T-helper 2 cell treated with Interferon-gamma antibody and Interleukin-4, amounts not matched to agents 5 μg/mL and 100 μg/mL, for 36 hours (primary cell): ENCODE measurements around the gene PIGU.
A peak's percentile ranks its signal among the peaks of the same experiment; 100 is the strongest.

Experiments
- DNase-seq: peaks from one replicate; pipeline ENCODE4 v3.0.0; 2021; ENCODE audit warnings: low spot score
- H3K27ac Mint-ChIP-seq: one replicate; pipeline ENCODE4 v1.8.0; 2021; ENCODE audit warnings: mild to moderate bottlenecking, mixed read lengths
- H3K27me3 Mint-ChIP-seq: one replicate; pipeline ENCODE4 v1.8.0; 2021; ENCODE audit warnings: low read depth, mixed read lengths
- H3K36me3 Mint-ChIP-seq: one replicate; pipeline ENCODE4 v1.8.0; 2021; ENCODE audit warnings: low read depth, mixed read lengths
- H3K4me1 Mint-ChIP-seq: one replicate; pipeline ENCODE4 v1.8.0; 2021; ENCODE audit warnings: low read depth, mixed read lengths
- H3K4me3 Mint-ChIP-seq: one replicate; pipeline ENCODE4 v1.8.0; 2022; ENCODE audit warnings: mild to moderate bottlenecking, moderate library complexity, mixed read lengths
- H3K9me3 Mint-ChIP-seq: one replicate; pipeline ENCODE4 v1.8.0; 2021; ENCODE audit warnings: mixed read lengths

Gene PIGU

GRCh38 chr20:34562641-34563040 is 114.3 kb downstream of the PIGU start:
- no peak for DNase-seq
- Mint-ChIP-seq H3K27me3 (no peaks in the 10 kb centered on the region), H3K9me3 (no peaks in the 10 kb centered on the region), H3K4me3 (no peak overlapping the region), H3K27ac (no peak overlapping the region), H3K36me3 (no peaks in the 10 kb centered on the region), H3K4me1 (peaks cover 5% of the 10 kb centered on the region)

- Mint-ChIP-seq H3K36me3 (no peaks in the 10 kb centered on the region), H3K27me3 (no peaks in the 10 kb centered on the region), H3K9me3 (no peaks in the 10 kb centered on the region), H3K4me3 (no peak overlapping the region), H3K27ac (peak overlapping the region; percentile 45), H3K4me1 (peaks cover 8% of the 10 kb centered on the region)
- no peak for DNase-seq
Observed at GRCh38 chr20:34561661-34562060, 115.2 kb downstream of the PIGU start.

GRCh38 chr20:34560614-34561013 is 116.3 kb downstream of the PIGU start:
- no peaks in the 10 kb centered on the region for H3K9me3 Mint-ChIP-seq
- no peak overlapping the region for H3K27ac Mint-ChIP-seq
- DNase-seq = no peak
- H3K4me3 Mint-ChIP-seq = no peak overlapping the region
- H3K4me1 Mint-ChIP-seq = peaks cover 8% of the 10 kb centered on the region
- no peaks in the 10 kb centered on the region for H3K27me3 Mint-ChIP-seq
- H3K36me3 Mint-ChIP-seq = no peaks in the 10 kb centered on the region

- peak overlapping the region; percentile 46 for H3K4me3 Mint-ChIP-seq
- no peaks in the 10 kb centered on the region for H3K36me3 Mint-ChIP-seq
- H3K27me3 Mint-ChIP-seq = no peaks in the 10 kb centered on the region
- no peak for DNase-seq
- H3K4me1 Mint-ChIP-seq = peaks cover 8% of the 10 kb centered on the region
- H3K9me3 Mint-ChIP-seq = no peaks in the 10 kb centered on the region
- peak overlapping the region; percentile 67 for H3K27ac Mint-ChIP-seq
Observed at GRCh38 chr20:34560141-34560523, 116.8 kb downstream of the PIGU start.

- Mint-ChIP-seq H3K9me3 (no peaks in the 10 kb centered on the region), H3K4me1 (peaks cover 8% of the 10 kb centered on the region), H3K4me3 (peak overlapping the region; percentile 48), H3K27ac (peak overlapping the region; percentile 73), H3K36me3 (no peaks in the 10 kb centered on the region), H3K27me3 (no peaks in the 10 kb centered on the region)
- no peak for DNase-seq
Observed at GRCh38 chr20:34559311-34560140, 117.4 kb downstream of the PIGU start.

- Mint-ChIP-seq H3K9me3 (no peaks in the 10 kb centered on the region), H3K36me3 (no peaks in the 10 kb centered on the region), H3K27me3 (no peaks in the 10 kb centered on the region), H3K4me3 (peak within 1 kb of the TSS; percentile 87), H3K27ac (peak within 1 kb of the TSS; percentile 93), H3K4me1 (peaks cover 8% of the 10 kb centered on the region)
- peak; percentile 88 for DNase-seq
Observed at GRCh38 chr20:34558320-34559218, 118.3 kb downstream of the PIGU start, which contains the start of gene MAP1LC3A. Gene MAP1LC3A, plus strand, starts transcription at chr20:34558718. Its CDS starts 151 bp downstream, at chr20:34558869.

- Mint-ChIP-seq H3K9me3 (no peaks in the 10 kb centered on the region), H3K4me3 (peak overlapping the region; percentile 87), H3K36me3 (no peaks in the 10 kb centered on the region), H3K4me1 (peaks cover 8% of the 10 kb centered on the region), H3K27ac (peak overlapping the region; percentile 93), H3K27me3 (no peaks in the 10 kb centered on the region)
- DNase-seq = no peak
Observed at GRCh38 chr20:34557936-34558319, 119.0 kb downstream of the PIGU start.

- Mint-ChIP-seq H3K36me3 (no peaks in the 10 kb centered on the region), H3K27me3 (no peaks in the 10 kb centered on the region), H3K4me3 (no peak overlapping the region), H3K4me1 (peaks cover 8% of the 10 kb centered on the region), H3K9me3 (no peaks in the 10 kb centered on the region), H3K27ac (no peak overlapping the region)
- no peak for DNase-seq
Observed at GRCh38 chr20:34553366-34553867, 123.5 kb downstream of the PIGU start.

- no peak overlapping the region for H3K27ac Mint-ChIP-seq
- DNase-seq = no peak
- no peaks in the 10 kb centered on the region for H3K36me3 Mint-ChIP-seq
- H3K4me1 Mint-ChIP-seq = peaks cover 3% of the 10 kb centered on the region
- H3K4me3 Mint-ChIP-seq = no peak overlapping the region
- H3K27me3 Mint-ChIP-seq = no peaks in the 10 kb centered on the region
- H3K9me3 Mint-ChIP-seq = no peaks in the 10 kb centered on the region
Observed at GRCh38 chr20:34552569-34552968, 124.3 kb downstream of the PIGU start.

GRCh38 chr20:34549929-34550305 is 127.0 kb downstream of the PIGU start:
- Mint-ChIP-seq H3K9me3 (no peaks in the 10 kb centered on the region), H3K4me1 (no peaks in the 10 kb centered on the region), H3K27ac (no peak overlapping the region), H3K4me3 (no peak overlapping the region), H3K27me3 (no peaks in the 10 kb centered on the region), H3K36me3 (no peaks in the 10 kb centered on the region)
- no peak for DNase-seq

- no peak overlapping the region for H3K27ac Mint-ChIP-seq
- H3K4me1 Mint-ChIP-seq = peaks cover 4% of the 10 kb centered on the region
- DNase-seq = no peak
- no peaks in the 10 kb centered on the region for H3K27me3 Mint-ChIP-seq
- H3K36me3 Mint-ChIP-seq = no peaks in the 10 kb centered on the region
- no peaks in the 10 kb centered on the region for H3K9me3 Mint-ChIP-seq
- no peak overlapping the region for H3K4me3 Mint-ChIP-seq
Observed at GRCh38 chr20:34549291-34549928, 127.5 kb downstream of the PIGU start.

- Mint-ChIP-seq H3K4me1 (peaks cover 6% of the 10 kb centered on the region), H3K27ac (no peak overlapping the region), H3K27me3 (no peaks in the 10 kb centered on the region), H3K36me3 (peaks cover 1% of the 10 kb centered on the region), H3K4me3 (no peak overlapping the region), H3K9me3 (no peaks in the 10 kb centered on the region)
- no peak for DNase-seq
Observed at GRCh38 chr20:34547844-34548613, 128.9 kb downstream of the PIGU start.

GRCh38 chr20:34546751-34547181 is 130.1 kb downstream of the PIGU start:
- no peaks in the 10 kb centered on the region for H3K27me3 Mint-ChIP-seq
- peaks cover 3% of the 10 kb centered on the region for H3K36me3 Mint-ChIP-seq
- H3K9me3 Mint-ChIP-seq = no peaks in the 10 kb centered on the region
- no peak for DNase-seq
- no peak overlapping the region for H3K4me3 Mint-ChIP-seq
- H3K4me1 Mint-ChIP-seq = peaks cover 6% of the 10 kb centered on the region
- H3K27ac Mint-ChIP-seq = no peak overlapping the region
